GM04504 (cell line): Measurements from ENCODE around the gene ALDH7A1.
"Not testable (repeated sequence)": the region's sequence is repeated elsewhere in the genome, so short reads cannot be mapped to it uniquely, and the experiment has no call there.

Source experiments
- DNase-seq: peaks from one replicate; pipeline ENCODE4 v3.0.0-alpha.2; 2012; ENCODE audit warnings: low read depth

ALDH7A1 gene

DNA sequence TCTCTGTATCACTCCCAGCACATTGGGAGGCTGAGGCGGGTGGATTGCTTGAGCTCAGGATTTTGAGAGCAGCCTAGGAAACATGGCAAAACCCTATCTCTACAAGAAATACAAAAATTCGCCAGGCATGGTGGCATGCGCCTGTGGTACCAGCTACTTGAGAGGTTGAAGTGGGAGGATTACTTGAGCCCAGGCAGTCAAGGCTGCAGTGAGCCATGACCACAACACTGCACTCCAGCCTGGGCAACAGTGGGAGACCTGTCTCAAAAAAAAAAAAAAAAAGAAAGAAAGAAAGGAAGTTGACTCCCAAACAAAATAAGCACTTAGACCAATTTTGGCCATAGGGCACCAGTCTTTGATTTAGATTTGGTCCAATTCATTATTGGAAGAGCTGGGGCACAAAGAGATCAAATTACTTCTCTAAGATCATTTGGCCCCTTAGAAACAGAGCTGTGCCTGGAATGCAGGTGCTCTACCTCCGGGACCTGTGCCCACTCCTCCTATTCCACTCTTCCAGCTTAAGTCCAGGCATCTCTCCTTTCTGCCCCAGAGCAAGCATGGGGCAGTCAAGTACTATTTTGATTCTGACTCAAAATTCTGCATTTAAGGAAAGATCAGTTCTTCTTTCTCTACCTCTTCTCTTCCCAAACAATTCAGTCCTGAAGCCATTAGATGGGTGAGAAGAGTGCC, 59.0 kb downstream of the ALDH7A1 start:
- DNase-seq, result no peak

DNA sequence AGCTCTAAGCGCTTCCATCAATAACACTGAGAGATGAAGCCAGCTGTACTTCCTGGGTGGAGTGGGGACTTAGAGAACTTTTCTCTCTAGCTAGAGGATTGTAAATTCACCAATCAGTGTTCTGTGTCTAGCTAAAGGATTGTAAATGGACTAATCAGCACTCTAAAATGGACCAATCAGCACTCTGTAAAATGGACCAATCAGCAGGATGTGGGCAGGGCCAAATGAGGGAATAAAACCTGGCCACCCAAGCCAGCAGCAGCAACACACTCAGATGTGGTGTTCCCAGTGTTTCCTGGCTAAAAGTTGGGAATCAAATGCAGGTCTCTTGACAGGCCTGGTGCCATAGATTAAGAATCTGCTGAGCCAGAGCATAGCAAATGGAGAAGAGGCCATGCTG, 60.5 kb downstream of the ALDH7A1 start:
- DNase-seq, result no peak

DNA sequence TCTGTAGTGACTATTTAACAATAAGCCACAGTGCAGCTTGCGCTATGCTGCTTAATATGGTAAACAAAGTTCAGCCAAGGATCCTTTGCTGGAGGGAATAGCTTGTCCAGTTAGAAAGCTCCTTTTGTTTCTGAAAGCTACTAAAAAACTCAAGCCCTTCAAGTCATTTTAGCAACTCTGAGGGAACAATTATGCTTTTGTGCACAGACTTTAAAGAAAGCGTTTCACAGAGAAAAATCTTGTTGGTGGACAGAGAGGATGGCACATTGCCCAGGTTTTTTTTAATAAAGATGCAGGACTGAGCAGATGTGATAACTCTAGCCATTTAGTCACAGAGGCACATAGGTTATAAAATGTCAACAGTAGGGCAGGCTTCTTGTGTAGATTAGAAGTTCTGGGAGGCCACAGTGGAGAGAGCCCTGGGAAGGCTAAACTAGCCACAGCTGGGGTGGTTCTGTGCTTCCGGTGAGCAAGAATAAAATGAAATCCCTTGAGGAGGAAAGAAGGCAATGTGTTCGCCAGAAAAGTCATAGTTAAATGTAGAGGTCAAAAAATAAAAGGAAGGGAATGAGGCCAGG, 63.4 kb downstream of the ALDH7A1 start:
- DNase-seq, result no peak

DNA sequence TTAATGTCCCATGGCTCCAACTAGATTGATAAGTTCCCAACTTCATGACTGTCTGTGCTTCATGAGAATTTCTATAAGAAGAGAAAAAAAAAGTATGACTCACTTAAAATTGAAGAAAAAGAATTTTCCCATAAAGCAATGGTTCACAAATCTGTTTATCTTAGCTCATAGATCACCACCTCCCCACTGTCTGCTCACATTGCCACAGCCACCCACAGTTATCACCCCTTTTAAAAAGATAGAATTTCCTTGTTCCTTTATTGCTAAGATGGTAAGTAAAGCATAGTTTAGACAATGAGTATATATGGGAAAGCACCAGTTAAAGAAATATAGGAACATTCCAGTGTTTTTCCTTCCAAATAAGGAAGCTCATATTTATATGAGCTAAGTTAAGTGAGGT, 67.1 kb downstream of the ALDH7A1 start:
- DNase-seq, result no peak

DNA sequence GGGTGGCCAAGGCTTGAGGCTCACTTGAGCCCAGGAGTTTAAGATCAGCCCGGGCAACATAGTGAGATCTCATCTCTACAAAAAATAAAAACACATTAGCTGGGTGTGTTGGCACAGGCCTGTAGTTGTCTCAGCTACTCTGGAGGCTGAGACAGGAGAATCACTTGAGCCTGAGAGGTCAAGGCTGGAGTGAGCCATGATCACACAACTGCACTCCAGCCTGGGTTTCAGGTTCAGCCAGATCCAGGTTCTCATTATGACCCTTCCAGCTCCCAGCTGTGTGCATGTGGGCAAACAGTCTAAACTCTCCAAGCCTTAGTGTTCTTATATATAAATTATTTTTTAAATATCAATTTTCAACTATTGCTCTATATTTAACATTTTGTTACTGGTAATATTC, 67.9 kb downstream of the ALDH7A1 start:
- no peak for DNase-seq

DNA sequence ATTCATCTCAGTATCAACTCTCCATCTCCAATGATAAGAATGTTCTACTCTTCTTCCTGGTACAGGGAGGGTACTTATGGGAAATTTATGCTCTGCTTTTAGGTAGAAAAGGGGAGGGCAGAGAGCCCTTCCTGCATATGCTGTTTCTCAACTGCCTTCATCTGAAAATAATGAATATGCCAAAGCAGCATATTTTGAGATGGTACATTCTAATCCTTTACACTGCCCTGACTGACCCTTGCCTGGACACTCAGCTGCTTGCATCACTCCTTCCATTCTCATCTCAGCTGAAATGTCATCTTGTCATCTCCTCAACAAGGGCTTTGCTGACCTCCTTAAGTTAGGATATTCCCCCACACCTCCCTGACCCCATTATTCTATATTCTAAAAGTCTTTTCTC, 68.5 kb downstream of the ALDH7A1 start:
- no peak for DNase-seq

DNA sequence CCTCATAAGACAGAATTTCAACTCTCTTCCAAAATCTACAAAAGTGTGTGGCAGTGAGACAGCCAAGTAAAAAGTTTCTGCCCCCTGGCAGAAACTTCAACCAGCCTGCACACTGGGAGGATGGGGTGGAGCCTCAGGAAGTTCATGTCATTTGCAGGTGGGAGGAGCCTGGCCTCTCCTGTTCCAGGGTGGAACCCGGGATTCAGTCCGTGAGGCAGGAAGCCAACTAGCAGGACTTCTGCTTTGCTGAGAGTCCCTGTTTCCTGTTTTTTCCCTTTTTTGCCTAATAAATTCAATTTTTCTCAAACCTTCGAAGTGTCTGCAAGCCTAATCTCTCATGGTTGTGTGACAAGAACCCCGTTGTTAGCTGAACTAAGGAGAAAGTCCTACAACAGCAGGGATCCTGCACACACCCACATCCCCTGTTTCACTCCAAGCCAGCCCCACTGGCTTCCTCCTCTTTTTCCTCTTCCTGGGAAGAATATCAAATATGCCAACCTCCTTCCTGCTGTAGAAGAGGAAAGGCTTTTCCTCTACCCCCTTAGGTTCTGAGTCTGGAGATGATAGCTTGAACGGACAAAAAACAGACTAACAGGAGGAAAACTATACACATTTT, 69.3 kb downstream of the ALDH7A1 start:
- no peak for DNase-seq

DNA sequence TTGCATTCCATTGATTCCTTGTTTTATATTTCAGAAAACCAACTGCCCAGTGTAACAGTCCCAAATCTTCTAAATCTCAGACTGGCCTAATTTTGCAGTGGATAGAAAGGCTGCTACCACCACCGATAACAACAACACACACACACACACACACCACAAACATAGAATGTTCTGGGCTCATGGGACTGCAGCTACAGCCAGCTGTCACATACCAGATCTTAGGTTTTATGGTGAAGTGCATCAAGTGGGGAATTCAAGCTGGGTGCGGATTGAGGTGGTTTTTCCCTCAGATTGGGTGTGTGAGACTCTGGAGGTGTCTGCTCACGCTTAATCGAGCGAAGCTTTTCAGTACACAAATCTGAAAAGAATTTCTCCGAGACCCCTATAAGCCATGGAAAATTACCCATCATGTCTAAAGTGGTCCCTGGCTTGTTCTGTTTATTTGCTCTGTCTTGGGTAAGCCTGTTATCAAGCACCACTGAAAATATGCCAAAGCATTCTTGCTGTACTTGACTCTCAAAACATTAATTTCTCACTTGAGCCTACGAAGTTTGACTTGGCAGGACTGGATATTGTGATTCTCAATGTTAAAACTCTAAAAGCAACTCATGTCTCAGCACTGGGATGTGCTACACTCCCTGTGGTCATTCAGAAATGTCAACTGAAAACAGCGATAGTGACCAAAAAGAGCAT, 71.1 kb downstream of the ALDH7A1 start:
- DNase-seq, result no peak

DNA sequence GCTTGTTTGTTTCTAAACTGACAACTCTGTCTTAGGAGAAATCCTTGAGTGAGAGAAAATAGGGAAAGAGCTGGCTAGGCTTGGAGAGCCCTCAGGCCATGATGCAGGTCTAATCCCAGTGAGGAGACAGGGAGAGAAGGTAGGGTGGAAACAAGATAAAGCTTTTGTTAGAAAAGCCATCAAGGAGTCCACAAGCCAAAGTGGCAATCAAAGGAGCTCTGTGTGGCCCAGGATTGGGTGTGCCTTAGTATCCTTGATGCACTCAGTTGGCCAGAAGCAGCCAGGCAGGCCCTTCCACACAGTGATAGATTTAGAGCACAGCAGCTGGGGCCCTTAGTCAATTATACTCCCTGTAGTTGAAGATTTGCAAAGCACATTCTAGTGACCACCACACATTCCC, 73.9 kb downstream of the ALDH7A1 start:
- DNase-seq, result no peak

DNA sequence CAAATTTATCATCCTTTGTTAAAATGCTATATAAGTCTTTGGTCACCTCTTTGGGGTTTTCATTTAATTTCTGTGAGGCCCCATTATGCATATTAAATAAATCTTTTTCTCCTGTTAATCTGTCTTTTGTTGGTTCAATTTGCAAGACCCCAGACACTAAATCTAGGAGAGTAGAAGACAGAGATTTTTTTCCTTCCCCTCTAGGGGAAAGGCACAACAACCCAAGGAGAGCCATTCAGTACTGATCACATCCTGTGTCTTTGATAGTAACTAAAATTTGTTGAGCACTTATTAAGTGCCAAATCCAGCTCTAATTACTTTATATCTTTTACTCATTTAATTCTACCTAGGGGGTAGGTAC, 74.4 kb downstream of the ALDH7A1 start:
- DNase-seq, result no peak

DNA sequence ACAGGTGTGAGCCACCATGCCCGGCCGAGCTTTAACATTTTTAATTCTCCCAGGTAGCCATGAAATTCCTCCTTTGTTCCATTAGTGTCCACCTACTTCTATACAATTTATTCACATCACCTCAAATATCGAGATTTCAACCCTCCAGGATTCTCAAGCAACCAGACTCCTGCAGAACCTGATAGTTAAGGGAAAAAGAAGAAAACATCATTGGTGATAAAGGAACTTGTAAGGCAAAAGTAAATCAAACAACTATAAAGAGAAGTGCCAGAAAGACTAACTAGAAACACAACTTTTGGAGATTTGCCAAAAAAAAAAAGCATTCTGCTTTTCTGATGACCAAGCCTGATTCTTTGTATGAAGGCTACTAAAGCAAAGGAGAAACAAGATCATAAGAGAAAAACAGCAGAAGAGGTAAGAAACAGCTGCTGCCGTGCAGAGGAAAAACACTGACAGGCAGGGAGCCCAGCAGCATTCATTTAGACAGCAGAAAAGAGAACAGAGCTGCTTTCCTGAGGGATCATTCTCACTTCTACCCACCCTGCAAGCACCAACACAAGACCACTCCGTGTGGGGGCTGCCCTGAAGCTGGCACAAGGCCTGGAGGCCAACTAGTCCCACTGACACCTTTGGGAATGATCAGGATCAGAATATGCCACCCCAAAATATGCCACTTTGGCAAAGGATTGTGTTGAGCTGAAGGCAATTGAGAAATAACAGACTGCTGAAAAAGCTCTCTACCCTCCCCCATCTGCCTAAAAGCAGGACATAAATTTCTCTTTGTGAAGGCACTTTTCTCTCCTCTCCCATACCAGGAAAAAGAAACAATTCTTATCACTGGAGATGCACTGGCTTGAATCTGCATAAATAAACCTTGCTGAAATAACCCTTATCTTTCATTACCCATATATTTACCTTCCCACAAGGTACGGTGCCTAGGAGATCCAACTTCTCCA, 75.1 kb downstream of the ALDH7A1 start:
- DNase-seq, result peak; percentile 8

DNA sequence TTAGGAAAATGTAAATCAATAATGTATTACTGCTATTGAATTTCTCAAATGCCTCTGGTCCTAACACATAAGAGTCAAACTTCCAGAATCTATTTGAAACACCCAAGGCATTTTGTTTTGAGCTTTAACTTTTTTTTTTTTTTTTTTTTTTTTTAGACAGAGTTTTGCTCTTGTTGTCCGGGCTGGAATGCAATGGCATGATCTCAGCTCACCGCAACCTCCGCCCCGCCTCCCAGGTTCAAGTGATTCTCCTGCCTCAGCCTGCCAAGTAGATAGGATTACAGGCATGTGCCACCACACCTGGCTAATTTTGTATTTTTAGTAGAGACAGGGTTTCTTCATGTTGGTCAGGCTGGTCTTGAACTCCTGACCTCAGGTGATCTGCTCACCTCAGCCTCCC, 75.8 kb downstream of the ALDH7A1 start:
- DNase-seq, result not testable (repeated sequence)

DNA sequence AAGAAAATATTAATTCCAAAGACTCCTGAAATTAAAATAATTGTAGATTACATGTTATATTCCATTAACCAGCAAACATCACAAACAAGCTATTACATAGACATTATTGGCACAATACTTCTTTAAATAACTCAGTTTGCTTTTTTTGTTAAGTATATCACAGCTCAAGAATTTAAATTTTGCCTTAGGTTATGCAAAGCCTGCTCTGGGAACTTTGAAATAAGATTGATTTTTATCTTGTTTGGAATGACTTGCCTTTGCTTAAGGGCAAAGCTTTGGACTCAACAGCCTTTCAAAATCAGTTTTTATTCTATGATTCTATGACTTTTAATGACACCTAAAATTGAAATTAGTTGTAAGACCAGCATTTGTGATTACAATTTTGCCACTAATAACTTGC, 78.2 kb downstream of the ALDH7A1 start:
- no peak for DNase-seq

DNA sequence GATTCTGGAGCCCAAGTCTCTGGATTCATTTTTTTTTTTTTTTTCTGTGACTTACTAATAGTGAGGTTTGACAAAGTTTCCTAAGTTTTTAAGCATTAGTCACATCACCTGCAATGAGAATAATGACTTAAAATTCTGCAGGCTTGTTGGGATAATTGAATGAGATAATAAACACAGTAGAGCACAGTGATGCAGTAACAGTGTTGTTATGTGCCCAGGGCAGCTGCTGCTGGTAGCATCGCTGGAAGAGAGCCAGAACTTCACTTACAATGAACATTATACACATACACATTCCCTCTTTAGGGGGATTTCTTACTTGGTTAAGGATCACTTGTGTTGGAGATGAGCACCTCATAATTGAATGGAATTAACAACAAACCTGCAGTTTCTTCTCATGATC, 78.9 kb downstream of the ALDH7A1 start:
- DNase-seq, result no peak

DNA sequence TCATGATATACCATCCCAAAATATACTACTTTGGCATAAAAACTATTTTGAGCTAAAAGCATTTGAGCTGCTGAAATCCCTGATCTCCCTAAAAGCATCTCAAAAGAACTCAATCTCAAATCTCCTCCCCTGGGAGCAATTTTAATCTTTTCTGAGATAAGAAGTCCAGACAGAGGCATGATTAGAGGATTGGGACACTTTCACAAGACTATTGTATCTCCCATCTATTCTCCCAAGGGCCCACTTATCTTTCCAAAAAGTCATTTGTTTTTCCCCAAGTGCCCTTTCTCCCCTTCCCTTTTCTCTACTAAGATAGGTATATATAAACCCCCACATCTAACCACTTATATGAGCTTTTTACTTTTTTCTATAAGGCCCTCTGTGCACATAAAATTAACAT, 79.7 kb downstream of the ALDH7A1 start:
- no peak for DNase-seq

DNA sequence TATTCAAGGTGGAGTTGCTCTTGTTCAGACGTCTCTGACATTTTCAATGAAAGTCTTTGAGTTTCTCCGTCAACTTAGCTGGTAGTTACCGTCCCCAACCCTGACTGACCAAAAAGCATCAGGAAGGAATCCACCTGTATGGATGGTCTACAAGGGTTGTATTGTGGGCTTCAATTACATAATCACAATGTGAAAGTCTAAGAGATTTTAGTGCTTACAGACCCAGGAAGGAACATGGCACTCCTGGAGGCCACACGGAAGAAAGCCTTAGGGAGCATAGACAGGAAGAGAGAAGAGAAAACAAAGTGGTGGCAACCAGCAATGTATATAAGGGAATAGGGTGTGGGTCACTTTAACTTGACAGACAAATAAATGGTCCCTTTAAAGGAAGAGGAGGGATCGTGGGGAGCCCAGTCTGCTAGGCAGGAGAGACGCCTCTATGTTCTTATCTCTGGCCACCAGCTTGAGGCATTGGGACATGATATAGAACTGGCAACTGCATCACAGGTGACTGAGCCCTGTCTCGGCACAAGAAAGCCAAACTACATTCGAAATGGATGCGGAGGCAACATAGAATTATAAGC, 80.4 kb downstream of the ALDH7A1 start:
- no peak for DNase-seq

DNA sequence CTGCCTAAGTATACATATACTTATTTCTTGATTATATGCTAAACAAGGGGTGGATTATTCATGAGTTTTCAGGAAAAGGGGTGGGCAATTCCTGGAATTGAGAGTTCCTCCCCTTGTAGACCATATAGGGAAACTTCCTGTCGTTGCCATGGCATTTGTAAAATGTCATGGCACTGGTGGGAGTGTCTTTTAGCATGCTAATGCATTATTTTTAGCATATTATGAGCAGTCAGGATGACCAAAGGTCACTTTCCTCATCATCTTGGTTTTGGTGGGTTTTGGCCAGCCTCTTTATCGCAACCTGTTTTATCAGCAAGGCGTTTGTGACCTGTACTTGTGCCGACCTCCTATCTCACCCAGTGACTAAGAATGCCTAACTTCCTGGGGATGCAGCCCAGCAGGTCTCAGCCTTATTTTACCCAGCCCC, 80.9 kb downstream of the ALDH7A1 start:
- DNase-seq, result no peak

DNA sequence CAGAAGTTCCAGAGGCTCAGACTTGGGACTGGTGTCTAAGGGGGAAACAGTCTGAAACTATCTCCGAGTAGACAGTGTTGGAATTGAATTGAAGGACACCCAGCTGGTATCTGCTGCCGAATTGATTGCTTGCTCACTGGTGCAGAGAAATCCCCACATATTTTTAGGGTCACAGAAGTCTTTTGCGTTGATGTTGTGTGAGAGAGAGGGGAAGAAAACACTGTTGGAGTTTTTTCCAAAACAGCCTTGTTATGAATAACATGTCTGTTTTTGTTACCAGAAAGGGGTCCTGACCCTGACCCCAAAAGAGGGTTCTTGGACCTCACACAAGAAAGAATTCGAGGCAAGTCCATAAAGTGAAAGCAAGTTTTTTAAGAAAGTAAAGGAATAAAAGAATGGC, 81.3 kb downstream of the ALDH7A1 start:
- DNase-seq, result no peak

DNA sequence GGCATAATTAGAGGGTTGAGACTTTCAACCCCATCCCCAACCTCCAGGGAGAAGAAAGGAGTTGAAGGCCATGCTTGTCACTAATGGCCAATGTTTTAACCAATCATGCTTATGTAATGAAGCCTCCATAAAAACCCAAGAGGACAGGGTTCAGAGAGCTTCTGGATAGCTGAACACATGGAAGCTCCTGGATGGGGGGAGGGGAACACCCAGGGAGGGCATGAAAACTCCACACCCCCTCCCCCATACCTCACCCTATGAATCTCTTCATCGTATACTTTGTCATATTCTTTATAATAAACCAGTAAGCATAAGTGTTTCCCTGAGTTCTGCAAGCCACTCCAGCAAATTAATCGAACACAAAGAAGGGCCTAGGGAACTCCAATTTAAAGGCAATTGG, 81.7 kb downstream of the ALDH7A1 start:
- DNase-seq, result no peak

DNA sequence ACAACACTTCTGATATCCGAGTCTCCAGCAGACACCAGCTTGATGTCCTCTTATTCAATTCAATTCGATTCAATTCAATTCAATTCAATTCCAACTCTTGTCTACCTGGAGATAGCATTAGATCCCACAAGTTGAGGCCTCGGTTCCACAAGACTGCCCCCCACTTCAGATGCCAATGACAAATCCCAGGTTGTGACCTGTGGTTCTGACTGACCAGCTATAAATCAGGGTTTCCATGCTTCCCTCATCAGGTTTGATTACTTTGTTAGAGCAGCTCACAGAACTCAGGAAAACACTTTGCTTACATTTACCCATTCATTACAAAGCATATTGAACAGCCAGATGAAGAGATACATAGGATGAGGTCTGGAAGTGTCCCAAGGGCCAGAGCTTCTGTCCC, 82.6 kb downstream of the ALDH7A1 start:
- no peak for DNase-seq

DNA sequence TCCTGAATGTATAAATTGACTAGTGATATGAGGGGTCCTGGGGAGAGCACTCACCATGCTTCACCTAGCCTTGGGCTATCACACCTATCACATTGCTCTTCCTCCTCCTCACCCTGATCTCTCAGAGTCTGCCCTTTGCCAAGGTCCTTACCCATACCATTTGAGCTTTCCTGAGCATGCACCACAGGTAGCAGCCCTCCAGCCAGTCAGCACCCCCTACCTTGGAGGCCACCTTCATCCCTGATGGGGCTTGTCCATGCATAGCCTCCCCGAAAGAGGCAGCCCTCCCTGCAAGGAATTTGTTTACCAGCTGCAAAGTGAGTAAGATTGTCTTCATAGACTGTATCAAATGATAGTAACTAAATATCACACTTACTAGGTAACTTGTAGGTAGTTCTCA, 83.1 kb downstream of the ALDH7A1 start:
- no peak for DNase-seq

DNA sequence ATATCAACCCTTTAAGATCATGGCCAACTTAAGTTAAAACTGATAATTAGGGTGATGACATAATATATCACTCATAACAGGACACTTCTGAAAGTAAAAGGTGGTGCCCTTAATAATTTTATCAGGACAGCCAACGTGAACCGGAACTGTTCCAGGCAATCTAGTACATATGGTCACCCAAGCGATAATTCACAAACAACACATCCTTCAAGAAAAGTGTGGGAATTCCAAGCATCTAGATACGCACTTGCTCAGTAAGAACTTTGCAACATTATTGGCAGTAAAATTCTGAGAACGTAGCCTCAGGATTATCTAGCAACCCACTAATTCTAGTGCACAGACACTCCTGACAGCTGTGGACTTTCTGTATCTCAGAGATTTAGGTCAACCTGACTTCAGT, 85.7 kb downstream of the ALDH7A1 start:
- no peak for DNase-seq
